GM19351 (cell line): ENCODE data around the gene FASN.

Experiments
- ATAC-seq: cut with Tn5 transposase; IDR thresholded peaks from one replicate; pipeline ENCODE4 v1.9.1; 2021; ENCODE audit warnings: mild to moderate bottlenecking, moderate library complexity; ENCODE audit not compliant: unreplicated experiment

Gene FASN

DNA sequence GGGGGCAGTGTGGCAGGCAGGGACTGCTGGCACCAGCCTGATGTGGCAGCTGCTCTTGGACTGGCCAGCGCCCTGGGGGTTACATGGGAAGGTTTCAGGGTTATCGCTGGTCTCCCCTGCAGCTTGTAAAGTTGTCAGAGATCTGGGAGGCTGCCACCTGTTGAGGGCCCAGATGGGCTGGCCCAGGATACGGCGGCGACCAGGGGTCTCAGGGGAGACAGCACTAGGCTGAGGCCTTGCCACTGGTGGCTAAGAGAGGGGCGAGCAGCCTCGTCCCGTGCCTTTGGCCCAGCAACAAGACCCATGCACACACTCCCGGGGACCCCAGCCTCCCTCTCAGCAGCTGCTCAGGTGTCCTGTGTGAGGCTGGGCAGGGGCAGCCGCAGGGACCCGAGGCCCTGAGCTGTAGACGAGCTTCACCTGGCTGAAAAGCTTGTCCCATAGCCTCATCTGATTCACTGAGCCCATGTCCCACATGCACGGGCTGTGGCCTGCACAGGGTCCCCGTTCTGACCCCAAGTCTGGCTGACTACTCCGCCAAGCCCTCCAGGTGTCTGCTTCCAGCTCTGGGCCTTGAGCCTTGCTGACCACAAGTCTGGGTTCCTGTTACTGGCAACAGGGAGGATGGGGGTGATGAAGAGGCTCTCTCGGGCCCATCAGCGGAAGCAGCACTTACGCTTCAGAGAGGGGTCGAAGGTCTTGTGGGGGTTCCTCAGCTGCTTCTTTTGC lies 38.6 kb downstream of the FASN start:
- ATAC-seq, result no peak

GRCh38 chr17:82058855-82059249 lies 39.2 kb downstream of the FASN start:
- no peak for ATAC-seq

- no peak for ATAC-seq
Observed at GRCh38 chr17:82058230-82058854, 39.7 kb downstream of the FASN start.

- ATAC-seq, result no peak
Observed at GRCh38 chr17:82056729-82057621, 41.1 kb downstream of the FASN start.

DNA sequence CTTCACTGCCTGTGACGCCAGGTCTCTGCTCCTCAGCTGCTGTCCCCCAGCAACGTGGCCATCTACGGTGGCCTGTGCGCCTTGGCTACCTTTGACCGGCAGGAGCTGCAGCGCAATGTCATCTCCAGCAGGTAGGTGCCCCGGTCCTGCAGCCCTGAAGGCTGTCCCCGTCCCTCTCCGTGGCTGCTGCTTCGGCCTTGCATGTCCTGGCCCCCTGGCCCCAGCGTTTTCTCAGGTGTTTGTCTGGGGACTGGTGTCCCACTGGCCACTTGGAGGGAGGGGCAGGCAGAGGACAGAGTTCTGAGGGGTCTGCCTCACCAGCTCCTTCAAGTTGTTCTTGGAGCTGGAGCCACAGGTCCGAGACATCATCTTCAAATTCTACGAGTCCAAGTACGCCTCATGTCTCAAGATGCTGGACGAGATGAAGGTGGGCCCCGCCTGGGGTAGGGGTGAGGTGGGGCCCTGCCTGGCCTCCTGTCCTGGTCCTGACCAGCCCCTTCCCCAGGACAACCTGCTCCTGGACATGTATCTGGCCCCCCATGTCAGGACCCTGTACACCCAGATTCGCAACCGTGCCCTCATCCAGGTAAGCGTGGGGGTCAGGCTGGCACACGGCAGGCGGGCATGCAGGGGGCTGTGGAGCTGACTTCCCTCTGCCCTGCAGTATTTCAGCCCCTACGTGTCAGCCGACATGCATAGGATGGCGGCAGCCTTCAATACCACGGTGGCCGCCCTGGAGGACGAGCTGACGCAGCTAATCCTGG lies 41.9 kb downstream of the FASN start:
- ATAC-seq, result no peak

DNA sequence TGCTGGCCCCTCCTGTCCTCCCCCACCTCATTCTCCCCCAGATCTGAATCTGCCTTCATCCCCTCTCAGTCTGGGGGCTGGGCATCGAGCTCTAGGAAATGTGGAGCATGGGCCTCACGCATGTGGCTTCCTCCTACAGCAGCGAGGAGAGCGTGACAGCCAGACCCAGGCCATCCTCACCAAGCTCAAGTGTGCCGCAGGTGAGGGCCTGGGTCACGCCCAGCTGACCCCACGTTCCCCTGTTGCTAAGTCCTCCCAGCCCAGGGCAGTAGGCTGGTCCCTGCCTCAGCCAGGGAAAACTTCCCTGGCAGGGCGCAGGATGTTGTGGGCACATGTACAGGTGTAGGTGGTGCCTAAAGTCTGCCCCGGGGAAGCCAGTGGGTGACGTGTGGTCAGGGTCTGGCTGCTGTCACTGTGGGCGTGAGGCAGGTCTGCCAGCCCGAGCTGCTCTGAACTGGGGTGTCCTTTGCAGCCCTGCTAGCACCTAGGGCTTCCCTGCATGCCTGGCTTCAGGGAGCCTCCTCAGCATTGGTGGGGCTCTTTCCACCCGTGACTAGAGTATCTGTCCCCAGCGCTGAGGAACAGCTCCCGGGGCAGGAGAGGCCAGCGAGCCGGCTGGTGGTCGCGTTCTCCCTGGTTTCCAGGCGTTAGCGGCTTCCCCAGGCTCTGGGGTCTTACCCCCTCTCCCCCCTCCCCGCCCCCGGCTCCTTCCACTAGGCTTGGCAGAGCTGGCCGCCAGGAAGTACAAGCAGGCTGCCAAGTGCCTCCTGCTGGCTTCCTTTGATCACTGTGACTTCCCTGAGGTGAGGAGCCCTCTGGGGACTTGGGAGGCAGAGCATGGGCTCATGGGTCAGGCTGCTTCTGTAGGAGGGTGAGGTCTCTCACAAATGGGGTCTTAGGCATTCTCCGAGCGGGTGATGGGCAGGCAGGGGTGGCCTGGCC lies 42.7 kb downstream of the FASN start:
- ATAC-seq, result no peak

DNA sequence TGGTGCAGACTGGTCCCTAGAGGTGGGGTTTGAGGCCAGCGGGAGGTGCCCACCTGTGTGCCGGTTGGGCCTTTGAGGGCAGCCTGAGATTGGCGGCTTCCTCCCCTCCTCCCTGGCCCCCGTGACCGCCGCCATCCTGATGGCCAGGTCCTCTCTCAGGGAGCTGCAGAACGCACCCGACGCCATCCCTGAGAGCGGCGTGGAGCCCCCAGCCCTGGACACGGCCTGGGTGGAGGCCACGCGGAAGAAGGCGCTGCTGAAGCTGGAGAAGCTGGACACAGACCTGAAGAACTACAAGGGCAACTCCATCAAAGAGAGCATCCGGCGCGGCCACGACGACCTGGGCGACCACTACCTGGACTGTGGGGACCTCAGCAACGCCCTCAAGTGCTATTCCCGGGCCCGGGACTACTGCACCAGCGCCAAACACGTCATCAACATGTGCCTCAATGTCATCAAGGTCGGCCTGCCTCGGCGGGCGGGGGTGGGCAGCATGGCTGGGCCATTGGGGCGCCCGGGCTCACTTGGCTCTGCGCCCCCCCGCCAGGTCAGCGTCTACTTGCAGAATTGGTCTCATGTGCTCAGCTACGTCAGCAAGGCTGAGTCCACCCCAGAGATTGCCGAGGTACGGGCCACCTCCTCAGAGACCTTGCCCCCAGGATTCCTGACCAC lies 43.5 kb downstream of the FASN start:
- ATAC-seq, result no peak

DNA sequence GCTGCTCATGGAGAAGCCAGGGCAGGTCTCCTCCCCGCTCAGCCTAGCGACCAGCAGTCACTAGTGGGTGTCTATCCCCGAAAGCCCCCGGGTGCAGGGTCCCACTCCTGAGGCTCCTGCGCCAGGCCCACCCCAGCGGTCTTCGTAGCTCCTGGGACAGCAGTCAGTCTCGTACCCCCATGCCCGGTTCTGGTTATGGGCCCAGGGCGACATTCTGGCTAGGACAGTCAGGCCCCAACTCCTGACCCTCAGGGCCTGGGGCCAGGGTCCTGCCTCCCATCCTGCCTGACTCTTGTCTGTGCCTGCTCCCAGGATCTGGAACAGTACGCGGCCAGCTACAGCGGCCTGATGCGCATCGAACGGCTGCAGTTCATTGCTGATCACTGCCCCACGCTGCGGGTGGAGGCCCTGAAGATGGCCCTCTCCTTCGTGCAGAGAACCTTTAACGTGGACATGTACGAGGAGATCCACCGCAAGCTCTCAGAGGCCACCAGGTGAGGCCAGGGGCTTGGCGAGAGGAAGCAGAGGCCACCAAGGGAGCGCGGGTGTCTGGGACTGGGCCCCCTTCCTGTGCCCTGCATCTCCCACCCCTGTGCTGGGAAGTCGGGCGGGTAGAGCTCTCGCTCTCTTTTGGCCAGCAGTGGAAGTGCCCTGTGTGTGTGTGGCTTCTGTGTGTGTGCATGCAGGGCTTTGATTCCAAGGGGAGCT lies 44.3 kb downstream of the FASN start:
- ATAC-seq, result no peak

DNA sequence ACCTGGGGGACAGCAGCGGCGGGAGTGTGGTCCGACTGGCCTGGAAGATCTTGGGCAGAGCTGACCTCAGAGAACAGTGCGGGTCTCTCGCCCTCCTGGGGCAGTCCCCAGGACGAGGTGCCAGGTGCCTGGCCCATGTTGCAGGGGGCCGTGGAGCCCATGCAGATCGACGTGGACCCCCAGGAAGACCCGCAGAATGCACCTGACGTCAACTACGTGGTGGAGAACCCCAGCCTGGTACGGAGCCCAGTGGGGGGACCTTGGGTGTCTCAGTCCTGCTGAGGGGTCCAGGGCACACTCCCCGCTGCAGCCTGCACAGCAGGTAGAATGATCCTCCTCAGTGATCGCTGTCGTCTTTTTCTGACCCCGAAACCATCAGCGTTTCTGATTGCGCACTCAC lies 44.9 kb downstream of the FASN start:
- no peak for ATAC-seq

GRCh38 chr17:82052638-82053059 lies 45.4 kb downstream of the FASN start:
- ATAC-seq, result no peak

DNA sequence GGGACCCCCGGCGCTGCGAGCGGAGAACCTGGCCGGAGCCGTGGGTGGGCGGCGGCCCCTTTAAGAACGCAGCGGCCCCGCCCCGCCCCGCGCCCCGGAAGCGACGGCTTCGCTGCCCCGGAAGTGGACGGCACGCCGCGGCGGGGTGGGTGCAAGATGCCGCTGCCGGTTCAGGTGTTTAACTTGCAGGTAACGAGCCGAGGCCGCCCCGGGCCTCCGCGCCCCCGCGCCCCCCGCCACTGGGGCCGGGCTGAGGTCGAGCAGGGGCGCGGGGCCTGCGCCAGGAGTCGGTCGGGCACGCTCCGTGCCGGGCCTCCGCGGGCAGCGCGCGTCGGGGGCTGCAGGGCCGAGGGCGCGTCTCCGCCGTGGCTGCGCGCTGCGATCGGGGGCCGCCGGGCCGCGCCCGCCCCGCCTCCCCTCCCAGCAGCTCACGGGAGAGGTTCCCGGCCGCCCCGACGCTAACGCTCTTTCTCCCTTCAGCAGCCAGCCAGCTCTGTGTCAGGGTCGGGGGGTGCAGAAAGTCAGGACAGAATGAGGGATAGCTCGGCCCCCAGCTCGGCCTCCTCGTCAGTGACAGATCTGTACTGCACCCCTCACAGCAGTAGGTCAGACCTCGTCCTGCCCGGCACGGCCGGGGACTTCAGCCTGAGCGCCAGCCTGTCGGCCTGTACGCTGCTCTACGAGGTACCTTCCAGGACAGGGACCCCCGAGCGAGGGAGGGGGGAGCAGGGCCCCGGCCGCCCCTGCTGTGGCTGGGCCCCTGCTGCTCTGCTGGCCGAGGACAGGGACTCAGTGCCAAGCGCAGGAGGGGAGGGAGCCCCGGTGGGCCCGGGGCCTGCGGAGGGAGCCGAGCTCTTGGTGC lies 46.0 kb downstream of the FASN start, which contains the start of the genes GPS1 and RFNG:
GPS1 (plus strand) TSS at position 123 of the 862 bp plus-strand sequence; CDS start at position 157, 34 bp downstream.
RFNG (minus strand) TSS at position 36 of the 862 bp plus-strand sequence. CDS start 45 bp downstream, outside the sequence.
- ATAC-seq, result no peak

- ATAC-seq, result no peak
Observed at GRCh38 chr17:82050761-82051641, 47.0 kb downstream of the FASN start.

DNA sequence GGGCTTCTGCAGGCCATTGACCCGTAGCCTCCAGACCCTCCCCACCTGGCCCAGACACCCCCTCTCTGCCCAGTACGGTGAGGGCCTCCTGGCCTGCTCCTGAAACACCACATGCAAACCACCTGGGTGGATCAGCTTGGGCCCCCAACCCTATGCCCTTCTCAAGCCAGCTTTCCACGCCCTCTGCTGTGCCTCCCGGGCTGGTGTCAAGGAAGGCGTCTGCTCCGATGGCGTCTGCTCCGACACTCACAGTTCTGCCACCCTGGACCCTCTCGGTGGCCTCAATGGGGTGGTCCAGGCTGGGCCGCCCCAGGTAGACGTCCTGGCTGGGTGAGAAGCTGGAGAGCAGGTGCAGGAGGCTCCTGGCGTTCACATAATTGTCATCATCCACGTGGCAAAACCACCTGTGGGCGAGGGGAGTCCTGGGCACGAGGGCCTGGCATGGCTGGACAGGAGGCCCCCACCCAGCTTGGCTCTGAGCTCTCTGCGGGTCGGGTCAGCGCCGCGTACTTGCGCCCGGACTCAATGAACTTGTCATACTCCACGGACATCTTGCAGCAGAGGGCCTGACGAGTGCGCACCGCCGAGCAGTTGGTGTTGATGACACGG lies 47.8 kb downstream of the FASN start:
- ATAC-seq, result no peak

- ATAC-seq, result no peak
Observed at GRCh38 chr17:82049521-82049971, 48.5 kb downstream of the FASN start.

DNA sequence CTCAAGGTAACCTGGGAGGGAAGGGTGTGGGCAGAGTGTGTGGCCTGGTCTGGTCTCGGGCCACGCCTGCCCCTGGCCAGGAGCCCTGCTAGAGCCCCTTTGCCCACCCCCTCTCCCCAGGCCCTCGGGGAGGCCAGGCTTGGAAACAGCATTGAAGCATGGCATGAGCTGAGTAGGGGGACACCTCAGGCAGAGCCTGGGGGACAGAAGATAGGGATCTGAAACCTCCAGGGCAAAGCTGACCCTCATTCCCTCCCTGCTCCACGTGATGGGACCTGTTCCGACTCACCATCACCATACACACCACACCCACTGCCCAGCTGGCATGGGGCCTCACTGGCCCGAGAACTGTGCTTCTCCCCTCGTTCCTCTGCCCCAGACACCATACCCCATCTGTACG lies 48.9 kb downstream of the FASN start:
- no peak for ATAC-seq

GRCh38 chr17:82048571-82048971 lies 49.5 kb downstream of the FASN start:
- no peak for ATAC-seq
